ENCODE data around the gene MCU. TPM values are rescaled to one million over a fixed set of nuclear protein-coding genes. Genes with fewer than 3 reads are reported as not detected.

Gene MCU
- total RNA-seq, 2 experiments from 2014 or later = 8.7 to 13.6 TPM

DNA sequence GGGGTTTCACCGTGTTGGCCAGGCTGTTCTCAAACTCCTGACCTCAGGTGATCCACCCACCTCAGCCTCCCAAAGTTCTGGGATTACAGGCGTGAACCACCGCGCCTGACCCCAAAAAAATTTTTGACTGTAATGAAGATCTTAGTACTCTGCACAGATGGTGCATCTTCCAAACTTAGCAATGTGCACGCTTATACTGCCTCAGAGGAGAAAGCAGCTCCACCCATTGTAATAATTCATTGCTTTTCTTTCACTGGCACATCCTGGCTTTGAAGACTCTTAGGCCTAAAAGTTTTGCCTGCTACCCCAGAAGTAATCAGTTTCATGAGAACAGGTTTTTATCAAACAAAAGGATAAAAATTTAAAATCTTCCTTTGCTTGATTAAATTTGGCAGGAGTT, 149.5 kb downstream of the MCU start:
- DNase-seq (no peak), ATAC-seq (no peak)
- Mint-ChIP-seq H3K4me1 (peaks cover 3% of the 10 kb centered on the region), H3K9me3 (ENCODE audit: low read depth) (no peaks in the 10 kb centered on the region), H3K36me3 (no peaks in the 10 kb centered on the region), H3K27ac (no peak overlapping the region), H3K4me3 (no peak overlapping the region), H3K27me3 (no peaks in the 10 kb centered on the region)
- CTCF ChIA-PET = no interaction called here

DNA sequence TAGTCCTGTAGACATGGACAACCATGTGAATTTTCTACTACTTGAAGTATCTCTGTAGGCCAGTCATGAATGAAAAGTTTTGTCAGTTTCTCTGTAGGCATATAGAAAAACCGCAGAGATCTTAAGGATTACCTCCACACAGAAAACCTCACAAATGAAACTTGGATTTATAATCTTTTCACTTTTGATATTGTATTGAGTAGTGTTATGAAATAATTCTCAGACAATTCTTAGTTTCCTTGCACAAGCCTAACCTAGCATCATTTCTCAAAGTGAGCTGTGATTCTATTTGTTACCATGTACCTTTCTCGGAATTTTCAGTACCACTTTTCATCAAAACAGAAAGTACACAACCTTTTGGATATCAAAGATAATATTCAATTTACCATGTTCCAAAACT, 150.2 kb downstream of the MCU start:
- CTCF ChIA-PET = interaction anchor here (1.0 kb wide), 1 partner anchor 15 kb away, joined by 3 read pairs; no protein-coding TSS in a partner anchor
- no peaks in the 10 kb centered on the region for H3K27me3 Mint-ChIP-seq
- ATAC-seq = no peak
- DNase-seq = no peak
- H3K27ac Mint-ChIP-seq = no peak overlapping the region
- H3K4me1 Mint-ChIP-seq = peaks cover 3% of the 10 kb centered on the region
- H3K36me3 Mint-ChIP-seq = no peaks in the 10 kb centered on the region
- no peak overlapping the region for H3K4me3 Mint-ChIP-seq
- H3K9me3 Mint-ChIP-seq (ENCODE audit: low read depth) = no peaks in the 10 kb centered on the region

DNA sequence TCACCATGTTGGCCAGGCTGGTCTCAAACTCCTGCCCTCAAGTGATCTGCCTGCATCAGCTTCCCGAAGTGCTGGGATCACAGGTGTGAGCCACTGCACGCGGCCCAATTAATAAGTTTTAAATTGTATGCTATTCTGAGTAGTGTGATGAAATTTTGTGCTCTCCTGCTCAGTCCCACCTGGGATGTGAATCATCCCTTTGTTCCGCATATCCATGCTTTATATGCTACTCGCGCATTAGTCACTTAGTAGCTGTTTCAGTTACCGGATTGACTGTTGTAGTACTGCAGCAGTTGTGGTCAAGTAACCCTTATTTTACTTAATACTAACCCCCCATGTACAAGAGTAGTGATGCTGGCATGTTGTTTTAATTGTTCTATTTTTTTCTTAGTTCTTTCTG, 154.3 kb downstream of the MCU start:
- no peaks in the 10 kb centered on the region for H3K9me3 Mint-ChIP-seq (ENCODE audit: low read depth)
- CTCF ChIA-PET = no interaction called here
- no peak for ATAC-seq
- H3K36me3 Mint-ChIP-seq = peaks cover 4% of the 10 kb centered on the region
- no peak overlapping the region for H3K4me3 Mint-ChIP-seq
- H3K27ac Mint-ChIP-seq = no peak overlapping the region
- DNase-seq = no peak
- H3K27me3 Mint-ChIP-seq = no peaks in the 10 kb centered on the region
- no peaks in the 10 kb centered on the region for H3K4me1 Mint-ChIP-seq

- no peak for DNase-seq
- ATAC-seq = no peak
- no peaks in the 10 kb centered on the region for H3K4me1 Mint-ChIP-seq
- H3K9me3 Mint-ChIP-seq (ENCODE audit: low read depth) = no peaks in the 10 kb centered on the region
- H3K4me3 Mint-ChIP-seq = no peak overlapping the region
- H3K27ac Mint-ChIP-seq = no peak overlapping the region
- CTCF ChIA-PET = no interaction called here
- peaks cover 4% of the 10 kb centered on the region for H3K36me3 Mint-ChIP-seq
- no peaks in the 10 kb centered on the region for H3K27me3 Mint-ChIP-seq
Observed at GRCh38 chr10:72847681-72848080, 155.7 kb downstream of the MCU start.

GRCh38 chr10:72850861-72851260, 158.9 kb downstream of the MCU start:
- no peak for ATAC-seq
- Mint-ChIP-seq H3K4me3 (no peak overlapping the region), H3K27ac (no peak overlapping the region), H3K4me1 (no peaks in the 10 kb centered on the region), H3K27me3 (no peaks in the 10 kb centered on the region), H3K36me3 (peaks cover 4% of the 10 kb centered on the region), H3K9me3 (ENCODE audit: low read depth) (no peaks in the 10 kb centered on the region)
- CTCF ChIA-PET = interaction anchor here (0.6 kb wide), 1 partner anchor 725 kb away, joined by 3 read pairs; no protein-coding TSS in a partner anchor
- DNase-seq = no peak

DNA sequence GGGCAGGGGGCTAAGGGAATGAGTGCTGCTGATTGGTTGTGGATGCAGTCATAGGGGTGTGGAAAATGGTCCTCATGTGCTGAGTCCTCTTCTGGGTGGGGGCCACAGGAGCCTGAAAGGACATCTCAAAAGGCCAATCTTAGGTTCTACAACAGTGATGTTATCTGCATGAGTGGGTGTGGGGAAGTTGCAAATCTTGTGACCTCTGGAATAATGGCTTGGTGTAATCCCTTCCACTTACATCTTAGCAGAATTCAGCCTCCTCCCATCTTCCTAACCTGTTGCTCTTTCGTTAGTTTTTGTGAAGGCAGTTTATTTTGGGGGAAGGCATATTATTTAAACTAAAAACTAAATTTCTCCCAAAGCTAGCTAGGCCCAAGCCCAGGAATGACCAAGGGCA, 159.6 kb downstream of the MCU start:
- H3K9me3 Mint-ChIP-seq (ENCODE audit: low read depth) = no peaks in the 10 kb centered on the region
- CTCF ChIA-PET = no interaction called here
- H3K36me3 Mint-ChIP-seq = peaks cover 4% of the 10 kb centered on the region

GRCh38 chr10:72852508-72852907, 160.6 kb downstream of the MCU start:
- Mint-ChIP-seq H3K36me3 (peaks cover 4% of the 10 kb centered on the region), H3K27me3 (no peaks in the 10 kb centered on the region), H3K9me3 (ENCODE audit: low read depth) (no peaks in the 10 kb centered on the region), H3K4me1 (no peaks in the 10 kb centered on the region), H3K27ac (no peak overlapping the region), H3K4me3 (no peak overlapping the region)
- ATAC-seq (no peak), DNase-seq (no peak)
- CTCF ChIA-PET = no interaction called here

More for the DNA sequence above, 159.6 kb downstream of the MCU start:
- ATAC-seq (no peak), DNase-seq (no peak)
- no peak overlapping the region for H3K4me3 Mint-ChIP-seq
- no peaks in the 10 kb centered on the region for H3K27me3 Mint-ChIP-seq
- H3K27ac Mint-ChIP-seq = no peak overlapping the region
- H3K4me1 Mint-ChIP-seq = no peaks in the 10 kb centered on the region

DNA sequence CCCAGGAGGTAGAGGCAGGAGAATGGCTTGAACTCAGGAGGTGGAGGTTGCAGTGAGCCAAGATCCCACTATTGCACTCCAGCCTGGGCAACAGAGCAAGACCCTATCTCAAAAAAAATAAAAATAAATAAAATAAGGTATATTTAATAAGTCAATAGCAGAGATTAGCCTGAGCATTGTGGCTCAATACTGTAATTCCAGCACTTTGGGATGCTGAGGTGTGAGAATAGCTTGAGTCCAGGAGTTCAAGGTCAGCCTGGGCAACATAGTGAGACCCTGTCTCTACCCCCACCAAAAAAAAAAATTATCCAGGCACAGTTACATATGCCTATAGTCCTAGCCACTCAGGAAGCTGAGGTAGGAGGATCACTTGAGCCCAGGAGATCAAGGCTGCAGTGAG, 163.2 kb downstream of the MCU start:
- Mint-ChIP-seq H3K27me3 (no peaks in the 10 kb centered on the region), H3K9me3 (ENCODE audit: low read depth) (no peaks in the 10 kb centered on the region), H3K36me3 (peaks cover 2% of the 10 kb centered on the region), H3K27ac (no peak overlapping the region), H3K4me3 (no peak overlapping the region), H3K4me1 (no peaks in the 10 kb centered on the region)
- DNase-seq (no peak), ATAC-seq (no peak)
- CTCF ChIA-PET = no interaction called here

DNA sequence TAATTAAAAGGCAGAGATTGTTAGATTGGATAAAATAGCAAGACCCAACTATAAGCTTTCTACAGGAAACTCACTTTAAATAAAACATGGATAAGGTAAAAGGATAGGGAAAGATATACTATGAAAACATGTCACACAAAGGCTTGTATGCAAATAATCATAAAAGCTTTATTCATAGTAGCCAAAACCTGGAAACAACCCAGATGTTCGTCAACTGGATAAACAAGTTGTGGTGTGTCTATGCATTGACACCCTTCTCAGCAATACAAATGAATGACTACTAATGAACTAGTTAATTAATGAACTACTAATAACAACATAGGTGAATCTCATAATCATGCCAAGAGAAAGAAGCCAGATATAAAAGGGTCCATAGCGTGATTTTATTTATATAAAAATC, 163.8 kb downstream of the MCU start:
- Mint-ChIP-seq H3K9me3 (ENCODE audit: low read depth) (no peaks in the 10 kb centered on the region), H3K36me3 (peaks cover 2% of the 10 kb centered on the region), H3K27ac (no peak overlapping the region), H3K4me1 (no peaks in the 10 kb centered on the region), H3K27me3 (no peaks in the 10 kb centered on the region), H3K4me3 (no peak overlapping the region)
- CTCF ChIA-PET = no interaction called here
- DNase-seq = no peak
- ATAC-seq = no peak

DNA sequence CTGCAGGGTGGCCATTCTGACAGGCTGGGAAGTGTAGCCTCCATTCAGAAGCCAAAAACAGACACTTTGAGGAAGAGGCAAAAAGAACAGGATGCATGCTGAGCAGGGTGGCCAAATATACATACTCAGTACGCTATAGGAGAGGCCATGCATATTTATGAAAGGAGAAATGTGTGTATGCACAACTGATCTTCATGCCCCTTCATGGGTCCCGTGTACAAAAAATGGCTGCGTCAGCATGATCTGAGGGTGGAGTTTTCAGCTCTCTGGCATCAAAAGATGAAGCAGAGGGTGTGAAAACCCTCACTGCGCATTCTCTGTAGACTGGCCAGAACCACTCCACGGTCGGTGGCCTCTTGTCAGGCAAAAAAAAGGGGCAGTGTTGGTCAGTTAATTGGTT, 166.1 kb downstream of the MCU start:
- H3K4me3 Mint-ChIP-seq = no peak overlapping the region
- no peak for ATAC-seq
- peaks cover 3% of the 10 kb centered on the region for H3K36me3 Mint-ChIP-seq
- no peaks in the 10 kb centered on the region for H3K9me3 Mint-ChIP-seq (ENCODE audit: low read depth)
- no peaks in the 10 kb centered on the region for H3K4me1 Mint-ChIP-seq
- H3K27me3 Mint-ChIP-seq = no peaks in the 10 kb centered on the region
- DNase-seq = no peak
- no peak overlapping the region for H3K27ac Mint-ChIP-seq
- CTCF ChIA-PET = interaction anchor here (0.6 kb wide), 1 partner anchor 997 kb away, joined by 3 read pairs; no protein-coding TSS in a partner anchor

DNA sequence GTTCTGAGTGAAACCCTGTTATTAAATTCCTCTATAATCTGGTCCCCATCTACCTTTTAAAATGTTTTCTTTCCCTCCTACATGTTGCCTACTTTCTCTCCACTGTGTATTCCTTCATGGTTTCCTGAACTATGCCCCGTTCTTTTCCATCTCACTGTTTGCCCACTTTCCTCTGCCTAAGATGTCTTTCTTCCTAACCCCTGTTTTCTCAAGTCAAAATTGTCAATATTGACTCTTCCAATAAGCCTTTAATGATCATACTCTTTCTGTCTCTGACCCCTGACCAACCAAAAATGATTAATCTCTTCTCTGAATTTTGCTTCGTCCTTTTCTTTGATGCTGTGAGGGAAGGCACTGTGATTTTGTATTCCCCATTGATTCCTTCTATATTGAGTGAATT, 171.0 kb downstream of the MCU start:
- Mint-ChIP-seq H3K27me3 (no peaks in the 10 kb centered on the region), H3K4me1 (no peaks in the 10 kb centered on the region), H3K9me3 (ENCODE audit: low read depth) (no peaks in the 10 kb centered on the region), H3K4me3 (no peak overlapping the region), H3K27ac (no peak overlapping the region), H3K36me3 (peaks cover 3% of the 10 kb centered on the region)
- CTCF ChIA-PET = no interaction called here
- DNase-seq (no peak), ATAC-seq (no peak)

DNA sequence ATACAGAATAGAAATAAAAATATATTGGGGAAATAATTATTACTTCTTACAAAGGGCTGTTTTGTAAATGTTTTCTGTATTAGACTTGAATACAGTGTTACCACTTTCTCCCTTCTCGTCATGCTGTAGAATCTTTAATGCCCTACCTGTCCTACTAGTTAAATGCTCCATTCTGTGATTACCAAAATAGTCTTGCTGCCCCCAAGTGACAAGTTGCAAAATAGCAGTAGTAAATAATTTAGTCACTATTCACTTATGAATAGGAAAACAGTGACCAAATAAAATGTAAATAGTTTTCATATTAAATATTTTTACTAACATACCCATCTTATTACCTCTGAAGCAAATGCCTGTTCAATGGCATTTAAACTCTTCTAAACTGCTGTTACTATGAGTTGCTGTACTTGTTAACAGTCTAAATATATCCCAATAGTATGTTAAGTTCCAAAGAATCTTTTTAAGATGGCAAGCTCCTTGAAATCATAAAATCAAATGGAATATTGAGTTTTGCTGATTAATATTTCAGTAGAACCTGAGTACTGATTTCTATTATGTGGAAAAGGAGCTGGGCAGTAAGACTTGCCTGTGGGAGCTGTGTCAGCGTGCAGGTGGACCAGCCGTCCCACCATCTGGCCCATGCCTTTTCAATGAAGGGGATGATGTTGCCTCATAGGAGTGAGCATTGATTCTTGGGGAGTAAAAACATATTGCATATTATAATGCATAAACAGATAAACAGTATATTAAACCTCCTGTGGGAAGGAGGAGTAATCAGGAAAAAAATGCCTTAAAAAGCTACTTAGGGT, 183.5 kb downstream of the MCU start:
- Mint-ChIP-seq H3K4me1 (no peaks in the 10 kb centered on the region), H3K27me3 (no peaks in the 10 kb centered on the region), H3K27ac (no peak overlapping the region), H3K4me3 (no peak overlapping the region), H3K36me3 (peaks cover 11% of the 10 kb centered on the region), H3K9me3 (ENCODE audit: low read depth) (no peaks in the 10 kb centered on the region)
- ATAC-seq (peak; percentile 55), DNase-seq (no peak)
- CTCF ChIA-PET = interaction anchor here (1.1 to 1.8 kb wide), 2 partner anchors 9 to 511 kb away, joined by 3 to 8 read pairs; no protein-coding TSS in a partner anchor

DNA sequence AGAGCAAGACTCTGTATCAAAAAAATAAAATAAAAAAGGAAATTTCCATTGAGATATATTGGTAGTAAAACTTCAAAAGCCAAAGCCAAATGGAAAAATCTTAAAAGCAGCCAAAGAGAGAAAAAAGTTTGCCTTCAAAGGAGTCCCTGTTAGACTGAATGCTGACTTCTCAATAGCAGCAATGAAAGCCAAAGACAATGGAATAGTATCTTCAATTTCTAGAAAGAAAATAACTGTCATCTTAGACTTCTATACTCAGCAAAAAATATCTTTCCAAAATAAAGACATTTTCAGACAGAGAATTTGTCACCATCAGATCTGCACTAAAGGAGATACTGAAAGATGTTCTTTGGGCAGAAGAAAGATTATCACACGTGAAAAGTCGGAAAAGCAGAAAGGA, 187.3 kb downstream of the MCU start:
- Mint-ChIP-seq H3K4me1 (no peaks in the 10 kb centered on the region), H3K4me3 (no peak overlapping the region), H3K36me3 (peaks cover 26% of the 10 kb centered on the region), H3K27me3 (no peaks in the 10 kb centered on the region), H3K9me3 (ENCODE audit: low read depth) (peaks cover 2% of the 10 kb centered on the region), H3K27ac (no peak overlapping the region)
- ATAC-seq (no peak), DNase-seq (no peak)
- CTCF ChIA-PET = no interaction called here

DNA sequence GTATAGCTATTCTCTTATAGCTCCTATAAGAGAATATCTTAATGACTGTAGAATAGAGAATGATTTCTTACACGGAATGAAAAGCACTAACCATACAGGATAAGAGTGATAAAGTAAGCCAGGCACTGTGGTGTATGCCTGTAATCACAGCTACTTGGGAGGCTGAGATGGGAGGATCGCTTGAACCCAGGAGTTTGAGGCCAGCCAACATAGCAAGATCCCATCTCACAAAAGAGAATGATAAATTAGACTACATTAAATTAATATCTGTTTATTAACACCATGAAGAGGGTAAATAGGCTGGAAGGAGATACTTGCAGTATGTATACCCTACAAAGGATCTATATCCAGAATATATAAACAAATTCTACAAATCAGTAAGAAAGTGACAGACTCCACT, 189.3 kb downstream of the MCU start:
- ATAC-seq (no peak), DNase-seq (no peak)
- Mint-ChIP-seq H3K4me1 (no peaks in the 10 kb centered on the region), H3K4me3 (no peak overlapping the region), H3K27me3 (no peaks in the 10 kb centered on the region), H3K36me3 (peaks cover 30% of the 10 kb centered on the region), H3K27ac (no peak overlapping the region), H3K9me3 (ENCODE audit: low read depth) (peaks cover 2% of the 10 kb centered on the region)
- CTCF ChIA-PET = no interaction called here

Data from activated CD8-positive, alpha-beta memory T cell treated with anti-CD3 and anti-CD28 coated beads, Interleukin-2, amount 10 ng/mL, durations not matched to agents 7 days and 5 days (primary cell).